Right cardiac atrium (tissue), 5 donors: ENCODE measurements around the gene TPSAB1. TPM values are rescaled to one million over a fixed set of nuclear protein-coding genes. Genes with fewer than 3 reads are reported as not detected.

Source experiments
- polyA plus RNA-seq: library from polyadenylated mRNA; stranded (reverse); fragments of 200-250 nt; gene quantifications from one replicate; pipeline ENCODE4 v1.2.3, GENCODE V29; 2013
- total RNA-seq, 4 donors: library from RNA; stranded (reverse); fragmentation: NEBNext Ultra II Directional; extraction: Animal tissue kit (Norgen Biotek cat#: 25700); gene quantifications; one replicate each; pipeline ENCODE4 v1.2.1, GENCODE V29; 2021
- donor health status: healthy with polysubstance abuse.
- donor health status: DM: no; HTN: yes; CAD: no.
- donor health status: DM: no; HTN: no; CAD: no.
- donor health status: DM: no; HTN: yes; CAD: no; lungs with severe emphysema.
- donor health status: DM: yes; HTN: yes; CAD: no.

Gene TPSAB1
- total and polyA plus RNA-seq, 5 donors: 1.2 to 8.3 (median 4.5) TPM

Other genes with a start within 250 kb of the TPSAB1 start
- 10 to 100 TPM in 3 of 4 donors, 1 to 10 TPM in 1; 7.7 to 35.3 (median 22.6) TPM for gene SSTR5, start 168.0 kb upstream of the TPSAB1 start, total RNA-seq
- 13.4 TPM for gene SSTR5, start 168.0 kb upstream of the TPSAB1 start, polyA plus RNA-seq
- gene C1QTNF8, start 144.5 kb upstream of the TPSAB1 start, total RNA-seq: under 1 TPM in 2 of 4 donors, not detected in 2; 0.15 to 0.23 TPM
- 0.05 TPM for gene C1QTNF8, start 144.5 kb upstream of the TPSAB1 start, polyA plus RNA-seq
- gene CACNA1H, start 87.6 kb upstream of the TPSAB1 start, total RNA-seq: 1 to 10 TPM; 4.2 to 7.8 (median 6.0) TPM
- 7.5 TPM for gene CACNA1H, start 87.6 kb upstream of the TPSAB1 start, polyA plus RNA-seq
- gene TPSG1, start 15.4 kb upstream of the TPSAB1 start, total RNA-seq: under 1 TPM in 1 of 4 donors, not detected in 3; 0.21 TPM
- gene TPSG1, start 15.4 kb upstream of the TPSAB1 start, polyA plus RNA-seq: not detected
- gene TPSB2, start 10.5 kb upstream of the TPSAB1 start, total RNA-seq: 1 to 10 TPM in 3 of 4 donors, not detected in 1; 3.7 to 7.1 (median 6.7) TPM
- gene TPSB2, start 10.5 kb upstream of the TPSAB1 start, polyA plus RNA-seq: 1.8 TPM
- under 1 TPM in 2 of 4 donors, not detected in 2; 0.26 to 0.85 TPM for gene TPSD1, start 15.4 kb downstream of the TPSAB1 start, total RNA-seq
- gene TPSD1, start 15.4 kb downstream of the TPSAB1 start, polyA plus RNA-seq: 0.16 TPM
- 10 to 100 TPM; 73.5 to 95.3 (median 87.8) TPM for gene UBE2I, start 68.9 kb downstream of the TPSAB1 start, total RNA-seq
- gene UBE2I, start 68.9 kb downstream of the TPSAB1 start, polyA plus RNA-seq: 76.5 TPM
- 1 to 10 TPM in 3 of 4 donors, under 1 TPM in 1; 0.53 to 2.7 (median 2.0) TPM for gene BAIAP3, start 92.9 kb downstream of the TPSAB1 start, total RNA-seq
- gene BAIAP3, start 92.9 kb downstream of the TPSAB1 start, polyA plus RNA-seq: 1.6 TPM
- gene TSR3, start 111.2 kb downstream of the TPSAB1 start, total RNA-seq: 10 to 100 TPM; 49.6 to 54.0 (median 52.8) TPM
- 58.5 TPM for gene TSR3, start 111.2 kb downstream of the TPSAB1 start, polyA plus RNA-seq
- gene GNPTG, start 111.2 kb downstream of the TPSAB1 start, total RNA-seq: 10 to 100 TPM; 39.7 to 45.3 (median 43.0) TPM
- gene GNPTG, start 111.2 kb downstream of the TPSAB1 start, polyA plus RNA-seq: 47.1 TPM
- gene UNKL, start 174.0 kb downstream of the TPSAB1 start, total RNA-seq: 10 to 100 TPM in 3 of 4 donors, 1 to 10 TPM in 1; 6.3 to 16.4 (median 14.2) TPM
- 8.7 TPM for gene UNKL, start 174.0 kb downstream of the TPSAB1 start, polyA plus RNA-seq
- gene UQCC4, start 180.0 kb downstream of the TPSAB1 start, total RNA-seq: 10 to 100 TPM in 3 of 4 donors, 1 to 10 TPM in 1; 9.5 to 12.1 (median 11.5) TPM
- gene UQCC4, start 180.0 kb downstream of the TPSAB1 start, polyA plus RNA-seq: 18.7 TPM
- gene PERCC1, start 190.4 kb downstream of the TPSAB1 start, total RNA-seq: under 1 TPM in 1 of 4 donors, not detected in 3; 0.26 TPM
- 0.18 TPM for gene PERCC1, start 190.4 kb downstream of the TPSAB1 start, polyA plus RNA-seq
- gene CCDC154, start 203.9 kb downstream of the TPSAB1 start, total RNA-seq: 1 to 10 TPM in 2 of 4 donors, under 1 TPM in 2; 0.39 to 1.8 (median 0.89) TPM
- gene CCDC154, start 203.9 kb downstream of the TPSAB1 start, polyA plus RNA-seq: 0.50 TPM
- gene CLCN7, start 234.3 kb downstream of the TPSAB1 start, total RNA-seq: 10 to 100 TPM; 32.9 to 54.8 (median 49.0) TPM
- 35.7 TPM for gene CLCN7, start 234.3 kb downstream of the TPSAB1 start, polyA plus RNA-seq
- gene PTX4, start 248.2 kb downstream of the TPSAB1 start, total RNA-seq: under 1 TPM in 2 of 4 donors, not detected in 2; 0.18 to 0.28 TPM
- 0.09 TPM for gene PTX4, start 248.2 kb downstream of the TPSAB1 start, polyA plus RNA-seq